Sigmoid colon (tissue), 4 donors: ENCODE data around the gene HVCN1.

Experiments
- POLR2A ChIP-seq, 2 donors: fragments of 450-650 bp; IDR thresholded peaks; one replicate each; pipeline ENCODE4 v1.6.1; 2016; ENCODE audit warnings: antibody characterized with exemption in 2 of 2, mild to moderate bottlenecking in 2 of 2, moderate library complexity in 2 of 2
- POLR2AphosphoS5 ChIP-seq, 4 donors: sonication (generic); formaldehyde crosslinking; IDR thresholded peaks; one replicate each; pipeline ENCODE4 v1.6.1; 2017; ENCODE audit warnings: antibody characterized with exemption in 4 of 4
- TF ChIP-seq, protein P1 (sequence below), 4 experiments: fragments of 450-650 bp in 3 of 4; fragments of 200-600 bp in 1 of 4; IDR thresholded peaks; one replicate each; pipeline ENCODE4 v1.5.1; 2016 to 2019; ENCODE audit warnings: antibody characterized with exemption in 4 of 4, mild to moderate bottlenecking in 3 of 4, moderate library complexity in 2 of 4

- TF ChIP-seq, protein P1, sequence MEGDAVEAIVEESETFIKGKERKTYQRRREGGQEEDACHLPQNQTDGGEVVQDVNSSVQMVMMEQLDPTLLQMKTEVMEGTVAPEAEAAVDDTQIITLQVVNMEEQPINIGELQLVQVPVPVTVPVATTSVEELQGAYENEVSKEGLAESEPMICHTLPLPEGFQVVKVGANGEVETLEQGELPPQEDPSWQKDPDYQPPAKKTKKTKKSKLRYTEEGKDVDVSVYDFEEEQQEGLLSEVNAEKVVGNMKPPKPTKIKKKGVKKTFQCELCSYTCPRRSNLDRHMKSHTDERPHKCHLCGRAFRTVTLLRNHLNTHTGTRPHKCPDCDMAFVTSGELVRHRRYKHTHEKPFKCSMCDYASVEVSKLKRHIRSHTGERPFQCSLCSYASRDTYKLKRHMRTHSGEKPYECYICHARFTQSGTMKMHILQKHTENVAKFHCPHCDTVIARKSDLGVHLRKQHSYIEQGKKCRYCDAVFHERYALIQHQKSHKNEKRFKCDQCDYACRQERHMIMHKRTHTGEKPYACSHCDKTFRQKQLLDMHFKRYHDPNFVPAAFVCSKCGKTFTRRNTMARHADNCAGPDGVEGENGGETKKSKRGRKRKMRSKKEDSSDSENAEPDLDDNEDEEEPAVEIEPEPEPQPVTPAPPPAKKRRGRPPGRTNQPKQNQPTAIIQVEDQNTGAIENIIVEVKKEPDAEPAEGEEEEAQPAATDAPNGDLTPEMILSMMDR (IDR thresholded peaks at IDR 0.05): no peak
- TF ChIP-seq POLR2A (IDR thresholded peaks at IDR 0.05) (no peak), POLR2AphosphoS5 (IDR thresholded peaks at IDR 0.05) (no peak)
These were observed 4.8 kb upstream of the HVCN1 start for GRCh38 chr12:110693731-110694130.
